GM19351 (cell line): Measurements from ENCODE around the gene ZNF831.

Source experiments
- ATAC-seq: cut with Tn5 transposase; IDR thresholded peaks from one replicate; pipeline ENCODE4 v1.9.1; 2021; ENCODE audit warnings: mild to moderate bottlenecking, moderate library complexity; ENCODE audit not compliant: unreplicated experiment

The ZNF831 gene

DNA sequence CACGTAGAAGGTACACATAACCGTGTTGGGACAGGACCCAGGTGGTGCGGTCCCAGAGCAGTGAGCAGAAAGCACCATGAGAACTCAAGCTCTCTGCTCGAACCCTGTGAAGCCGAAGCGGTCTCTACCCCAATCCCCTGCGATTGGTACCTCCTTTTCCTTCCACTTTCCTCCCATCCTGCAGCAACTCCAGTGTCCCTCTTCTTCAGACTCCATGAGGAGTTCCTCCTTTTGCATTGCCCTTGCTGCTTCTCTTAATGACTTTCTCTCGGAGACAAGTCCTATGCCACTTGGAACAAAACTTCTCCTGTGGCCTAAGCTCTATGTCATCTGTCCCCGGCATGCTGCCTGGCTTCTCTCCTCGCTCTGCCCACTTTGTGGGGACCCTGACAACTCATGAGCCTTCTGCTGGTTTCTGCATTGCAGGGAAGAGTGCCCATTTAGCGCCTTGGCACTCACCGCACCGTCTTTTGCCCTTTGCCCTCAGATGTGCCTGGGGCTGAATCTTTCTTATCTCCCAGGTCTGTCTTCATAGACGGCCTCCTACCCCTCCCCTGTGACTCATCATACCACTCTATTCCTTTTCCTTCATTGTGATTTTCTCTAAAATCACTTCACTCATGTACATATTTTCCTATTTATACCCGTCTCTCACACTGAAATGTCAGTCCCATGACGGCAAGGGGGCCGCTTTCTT lies 9.2 kb upstream of the ZNF831 start:
- no peak for ATAC-seq

GRCh38 chr20:59157064-59157463 lies 6.6 kb upstream of the ZNF831 start:
- ATAC-seq: no peak

DNA sequence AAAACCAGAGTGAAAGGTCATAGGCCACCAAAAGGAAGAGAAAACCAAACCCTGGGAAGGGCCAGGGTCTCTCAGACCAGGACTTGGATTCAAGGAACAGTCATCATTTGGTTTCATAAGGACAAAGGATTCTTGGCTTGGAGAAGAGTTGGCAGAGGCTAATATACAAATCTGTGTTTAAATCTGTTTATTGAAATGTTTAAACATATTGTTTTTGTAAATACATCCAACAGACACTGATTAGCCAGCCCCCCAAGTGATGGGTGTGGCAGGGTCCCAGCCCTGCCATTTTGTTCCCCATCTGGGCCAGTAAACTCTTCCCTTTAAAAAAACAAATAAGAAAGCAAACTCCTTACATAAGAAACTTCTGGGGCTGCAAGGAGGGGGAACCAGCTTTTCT lies 6.1 kb upstream of the ZNF831 start:
- no peak for ATAC-seq

- no peak for ATAC-seq
Observed at GRCh38 chr20:59157961-59158541, 5.6 kb upstream of the ZNF831 start.

DNA sequence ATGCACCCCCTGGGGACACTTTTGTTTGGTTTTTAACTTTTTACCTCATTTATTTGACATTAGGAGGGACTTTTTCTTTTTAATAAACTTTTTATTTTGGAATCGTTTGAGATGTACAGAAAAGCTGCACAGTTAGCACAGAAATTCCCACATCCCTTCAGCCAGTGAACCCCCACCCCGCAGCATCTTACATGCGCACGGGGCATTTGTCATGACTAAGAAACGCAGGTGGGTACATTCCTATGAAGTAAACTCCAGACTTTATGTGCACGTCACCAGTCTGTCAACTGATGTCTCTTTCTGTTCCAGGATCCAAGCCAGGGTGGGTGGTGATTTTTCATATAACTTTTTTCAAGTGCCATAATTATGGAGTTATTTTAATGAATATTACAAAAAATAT lies 4.9 kb upstream of the ZNF831 start:
- ATAC-seq: no peak

GRCh38 chr20:59159091-59159490 lies 4.5 kb upstream of the ZNF831 start:
- no peak for ATAC-seq

DNA sequence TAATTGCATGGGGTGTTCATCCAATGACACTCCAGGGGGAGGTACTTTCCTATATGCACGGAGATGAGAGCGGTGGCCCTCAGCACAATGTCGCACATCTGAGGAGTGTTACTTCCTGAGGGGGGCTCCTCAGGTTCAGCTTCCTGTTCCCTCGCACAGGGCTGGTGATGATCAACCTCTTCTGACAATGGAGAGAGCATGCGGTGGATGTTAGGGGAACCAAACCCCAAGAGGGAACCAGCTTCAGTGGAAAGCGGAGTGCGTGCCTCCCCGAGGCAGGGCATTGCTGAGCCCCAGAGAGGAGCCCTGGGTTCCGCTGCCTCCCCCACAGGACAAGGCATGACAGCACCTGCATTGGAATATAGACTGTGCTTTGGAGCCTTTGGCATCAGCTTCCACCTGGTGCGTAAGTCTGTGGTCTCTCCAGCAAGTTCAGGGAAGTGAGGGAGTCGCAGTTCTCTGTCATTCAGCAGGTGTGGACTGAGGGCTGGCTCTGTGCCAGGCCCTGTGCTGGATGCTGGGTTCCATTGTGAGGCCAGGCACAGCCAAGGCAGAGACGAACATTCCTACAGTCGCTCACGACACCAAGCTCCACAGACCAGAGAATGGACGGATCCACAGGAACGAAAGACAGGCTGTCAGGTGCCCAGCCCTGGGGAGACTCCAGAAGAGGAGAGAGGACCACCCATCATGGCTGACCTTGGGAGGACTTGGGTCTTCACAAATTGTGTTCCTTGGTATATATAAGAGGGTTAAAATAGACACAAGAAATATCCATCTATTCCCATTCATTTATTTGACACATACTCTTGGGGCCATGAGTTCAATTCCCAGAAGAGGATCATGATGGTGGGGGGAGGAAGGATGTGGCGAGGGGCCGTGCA lies 3.9 kb upstream of the ZNF831 start:
- ATAC-seq: no peak

DNA sequence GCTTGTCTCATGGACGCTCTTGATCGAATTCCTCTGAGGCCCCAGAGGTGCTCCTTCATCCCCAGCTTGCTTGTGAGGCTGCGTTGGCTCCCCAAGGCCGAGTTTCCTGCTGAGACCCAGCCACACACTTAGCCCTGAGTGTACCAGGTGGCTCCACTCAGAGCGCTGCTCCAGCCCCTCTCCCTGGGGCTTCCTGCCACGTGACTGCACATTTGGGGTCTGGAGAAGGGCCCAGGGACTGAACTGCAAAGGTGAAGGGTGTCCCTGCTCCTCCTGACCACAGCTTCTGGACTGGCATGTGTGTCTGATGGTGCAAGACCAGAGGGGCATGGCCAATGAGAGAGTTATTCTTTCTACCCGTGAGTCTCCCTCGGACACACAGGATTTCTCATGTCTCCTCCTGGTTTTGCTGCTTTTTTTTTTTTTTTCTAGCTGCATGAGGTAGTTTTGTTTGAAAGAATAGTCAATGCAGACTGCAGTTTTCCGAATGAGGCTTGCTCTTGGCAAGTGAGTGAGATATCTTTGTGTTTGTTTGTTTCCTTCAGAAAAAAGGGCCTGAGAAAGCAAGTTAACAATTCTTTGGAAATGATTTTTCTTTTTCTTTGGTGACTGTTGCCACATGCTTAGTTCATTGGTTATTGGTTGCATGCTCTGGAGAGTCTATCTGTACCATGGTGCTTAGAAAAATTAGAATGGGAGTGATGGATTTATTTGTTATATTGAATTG lies 3.1 kb upstream of the ZNF831 start:
- no peak for ATAC-seq

DNA sequence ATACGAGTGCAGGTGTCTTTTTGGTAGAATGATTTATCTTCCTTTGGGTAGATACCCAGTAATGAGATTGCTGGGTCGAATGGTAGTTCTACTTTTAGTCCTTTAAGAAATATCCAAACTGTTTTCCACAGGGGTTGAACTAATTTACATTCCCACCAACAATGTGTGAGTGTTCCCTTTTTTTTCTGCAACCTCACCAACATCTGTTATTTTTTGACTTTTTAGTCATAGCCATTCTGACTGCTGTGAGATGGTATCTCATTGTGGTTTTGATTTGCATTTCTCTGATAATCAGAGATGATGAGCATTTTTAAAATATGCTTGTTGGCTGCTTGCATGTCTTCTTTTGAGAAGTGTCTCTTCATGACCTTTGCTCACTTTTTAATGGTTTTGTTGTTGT lies 1.9 kb upstream of the ZNF831 start:
- ATAC-seq: no peak

DNA sequence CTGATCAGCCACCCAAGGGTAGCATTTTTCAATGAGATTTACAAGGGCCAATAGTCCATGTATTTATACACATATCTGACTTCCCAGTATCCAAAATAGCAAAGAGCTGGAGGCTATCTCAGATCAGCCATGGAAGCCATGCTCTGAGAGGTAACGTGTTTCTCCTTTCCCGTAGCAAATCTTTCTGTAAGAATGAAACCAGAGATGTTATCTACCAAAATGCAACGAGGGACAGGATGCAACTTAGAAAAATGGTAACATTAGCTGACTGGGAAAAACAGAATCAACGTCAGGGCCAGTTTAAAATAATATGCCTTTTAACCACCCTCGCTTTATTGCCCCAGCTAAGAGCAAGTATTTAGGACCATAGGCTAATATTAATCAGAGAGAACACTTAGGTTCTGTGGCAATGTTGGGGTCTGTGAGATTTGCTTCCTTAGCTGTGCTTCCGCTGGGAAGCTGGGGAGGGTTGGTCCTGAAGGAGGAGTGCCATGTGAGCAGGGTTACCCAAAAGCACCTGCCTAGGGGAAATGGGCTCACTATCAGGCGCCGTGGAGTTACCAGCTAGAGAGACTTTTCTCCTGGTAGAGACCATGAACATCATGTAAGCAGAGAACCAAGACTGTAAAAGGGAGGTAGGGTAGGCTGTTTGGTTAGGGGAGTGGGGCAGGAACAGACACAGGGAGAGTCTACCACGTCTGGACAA lies 1.2 kb downstream of the ZNF831 start:
- no peak for ATAC-seq

DNA sequence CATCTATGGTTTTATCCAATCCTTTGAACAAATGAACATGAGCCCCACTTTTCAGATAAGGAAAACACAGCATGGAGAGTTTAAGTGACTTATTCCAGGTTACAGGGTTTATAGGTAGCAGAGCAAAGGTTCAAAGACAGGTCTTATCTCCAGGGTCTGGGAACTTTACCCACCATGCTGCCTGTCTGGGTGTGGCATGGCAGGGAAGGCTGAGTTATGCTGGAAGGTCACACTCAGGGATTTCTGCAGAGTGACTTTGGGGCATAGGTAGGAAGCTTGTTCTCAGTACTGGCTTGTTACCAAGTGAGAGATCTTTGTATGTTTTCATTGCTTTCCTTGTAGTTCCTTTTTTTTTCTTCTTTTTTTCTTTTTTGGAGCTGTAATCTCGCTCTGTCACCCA lies 1.8 kb downstream of the ZNF831 start:
- ATAC-seq: no peak

GRCh38 chr20:59165891-59166709 lies 2.5 kb downstream of the ZNF831 start:
- no peak for ATAC-seq

DNA sequence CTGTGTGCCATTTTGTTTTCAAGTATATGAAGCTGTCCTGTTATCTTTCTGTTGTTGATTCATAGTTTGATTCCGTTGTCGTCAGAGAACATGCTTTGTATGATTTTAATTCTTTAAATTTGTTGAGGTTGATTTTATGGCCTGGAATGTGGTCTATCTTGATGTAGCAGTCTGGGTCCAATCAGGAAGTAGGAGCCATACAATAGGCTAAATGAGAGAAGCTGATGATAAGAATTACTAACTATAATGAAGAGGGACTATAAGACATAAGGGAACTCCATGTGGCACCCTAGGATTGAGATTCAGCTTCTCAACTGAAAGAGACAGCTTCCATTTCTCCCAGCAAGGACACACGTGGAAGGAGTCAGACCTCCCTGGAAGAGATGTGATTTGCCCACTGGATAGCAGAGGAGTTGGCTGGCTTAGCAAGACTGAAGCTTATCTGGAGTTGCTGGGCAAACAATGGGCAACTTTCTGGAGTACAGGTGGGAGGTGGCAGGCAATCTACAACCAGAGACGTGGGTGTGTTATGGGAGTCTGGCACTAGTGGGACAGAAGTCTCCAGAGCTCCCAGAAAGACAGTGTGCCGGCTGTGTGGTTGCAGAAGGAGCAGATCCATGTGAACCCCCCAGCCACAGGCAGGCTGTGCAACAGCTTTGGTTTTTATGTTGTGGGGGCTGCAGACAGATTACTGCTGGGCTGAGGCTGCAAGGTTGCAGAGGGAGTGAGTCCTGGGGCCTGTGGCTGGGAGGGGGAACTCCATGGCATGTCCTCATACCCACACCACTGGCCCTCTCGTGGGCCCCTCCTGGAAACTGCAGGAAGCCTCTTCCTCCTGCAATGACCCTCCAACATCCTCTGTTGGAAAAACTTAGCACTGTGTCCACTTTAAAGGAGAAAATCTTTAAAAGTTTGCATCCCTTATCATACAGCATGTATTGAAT lies 7.1 kb downstream of the ZNF831 start:
- ATAC-seq: no peak

GRCh38 chr20:59171986-59172385 lies 8.4 kb downstream of the ZNF831 start:
- ATAC-seq: no peak

DNA sequence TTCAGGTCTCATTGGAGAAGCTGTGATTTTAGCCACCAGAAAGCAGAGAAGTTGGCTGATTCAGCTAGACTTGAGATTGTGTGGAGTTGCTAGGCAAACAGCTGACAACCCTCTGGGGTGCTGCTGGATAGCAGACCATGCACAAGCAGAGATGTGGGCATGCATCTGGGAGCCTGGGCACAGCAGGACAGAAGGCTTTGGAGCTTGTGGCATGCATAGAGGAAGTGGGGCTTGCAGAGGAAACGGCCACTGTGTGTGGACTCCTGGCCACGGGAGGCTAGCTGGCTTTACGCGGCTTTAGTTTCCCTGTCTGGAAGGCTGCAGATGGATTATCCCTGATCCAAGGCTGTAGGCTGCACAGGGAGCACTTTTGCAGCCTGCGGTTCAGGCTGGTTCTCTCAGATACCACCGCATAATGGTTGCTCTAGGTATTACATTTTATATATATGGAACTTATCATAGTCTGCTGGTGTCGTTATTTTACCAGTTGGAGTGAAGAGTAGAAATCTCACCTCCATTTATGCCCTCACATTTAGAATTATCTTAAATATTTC lies 10.4 kb downstream of the ZNF831 start:
- ATAC-seq: no peak

DNA sequence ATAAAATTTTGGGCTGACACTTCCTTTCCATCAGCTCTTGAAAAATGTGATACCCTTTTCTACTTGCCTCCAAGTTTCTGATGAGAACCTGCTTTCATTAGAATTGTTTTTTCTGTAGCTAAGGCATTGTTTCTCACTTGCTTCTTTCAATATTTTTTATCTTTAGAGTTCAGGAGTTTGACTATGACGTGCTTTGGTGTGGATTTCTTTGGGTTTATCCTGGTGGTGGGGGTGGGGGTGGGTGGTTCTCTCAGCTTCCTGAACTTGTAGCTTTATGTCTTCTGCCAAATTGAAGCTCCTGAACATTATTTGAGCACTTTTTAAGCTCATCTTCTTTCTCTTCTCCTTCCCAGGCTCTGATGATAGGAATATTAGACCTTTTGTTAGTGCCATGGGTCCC lies 11.4 kb downstream of the ZNF831 start:
- ATAC-seq: no peak

DNA sequence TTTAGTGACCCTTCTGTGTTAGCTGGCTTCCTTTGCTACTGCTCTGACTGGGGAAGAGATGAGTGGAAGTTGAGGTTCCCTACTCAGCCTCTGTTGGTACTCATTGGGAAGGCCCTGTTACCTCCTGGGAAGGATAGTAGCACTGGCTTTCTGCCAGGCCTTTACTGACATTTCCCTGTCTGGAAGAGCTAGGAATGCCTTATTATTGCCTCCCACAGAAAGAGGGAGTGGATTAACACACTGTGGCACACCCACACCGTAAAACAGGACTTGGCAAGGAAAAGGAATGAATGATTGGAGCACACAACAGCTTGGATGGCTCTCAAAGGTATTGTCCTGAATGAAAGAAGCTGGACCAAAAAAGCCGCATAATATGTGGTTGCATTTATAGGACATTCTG lies 12.2 kb downstream of the ZNF831 start:
- no peak for ATAC-seq

- ATAC-seq: no peak
Observed at GRCh38 chr20:59176812-59177211, 13.2 kb downstream of the ZNF831 start.
